Right lobe of liver (tissue), 4 donors: ENCODE data around the gene OTOP3.

Experiments
- POLR2A ChIP-seq: fragments of 450-650 bp; IDR thresholded peaks from one replicate; pipeline ENCODE4 v1.6.1; 2017; ENCODE audit warnings: antibody characterized with exemption, mild to moderate bottlenecking
- TF ChIP-seq, protein P1 (sequence below), 4 donors: fragments of 200-600 bp in 3 of 4; fragments of 450-650 bp in 1 of 4; IDR thresholded peaks; one replicate each; pipeline versions ENCODE4 v1.5.1 to v1.8.0; 2016 to 2022; ENCODE audit warnings: antibody characterized with exemption in 4 of 4, mild to moderate bottlenecking in 2 of 4
- donor health status: DM: no; HTN: no; CAD: no.
- donor health status: DM: no; HTN: no; CAD: no.
- donor health status: DM: no; HTN: yes; CAD: no.

DNA sequence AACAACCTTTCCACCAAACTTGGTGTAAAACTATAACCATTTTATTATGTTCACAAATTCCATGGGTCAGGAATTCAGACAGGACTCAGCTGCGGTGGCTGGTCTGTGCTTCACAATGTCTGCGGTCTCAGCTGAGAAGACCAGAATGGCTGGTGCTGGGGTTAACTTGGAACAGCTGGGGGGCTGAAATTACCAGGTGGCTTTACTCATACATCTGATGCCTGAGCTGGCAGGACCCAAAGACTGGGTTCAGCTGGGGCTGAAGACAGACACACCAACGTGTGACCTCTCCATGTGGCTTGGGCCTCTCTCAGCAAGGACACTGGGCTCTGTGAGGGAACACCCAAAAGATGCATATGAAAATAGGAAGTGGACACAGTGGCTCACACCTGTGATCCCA lies 42.5 kb downstream of the OTOP3 start:
- TF ChIP-seq POLR2A, result no peak
- TF ChIP-seq, protein P1, sequence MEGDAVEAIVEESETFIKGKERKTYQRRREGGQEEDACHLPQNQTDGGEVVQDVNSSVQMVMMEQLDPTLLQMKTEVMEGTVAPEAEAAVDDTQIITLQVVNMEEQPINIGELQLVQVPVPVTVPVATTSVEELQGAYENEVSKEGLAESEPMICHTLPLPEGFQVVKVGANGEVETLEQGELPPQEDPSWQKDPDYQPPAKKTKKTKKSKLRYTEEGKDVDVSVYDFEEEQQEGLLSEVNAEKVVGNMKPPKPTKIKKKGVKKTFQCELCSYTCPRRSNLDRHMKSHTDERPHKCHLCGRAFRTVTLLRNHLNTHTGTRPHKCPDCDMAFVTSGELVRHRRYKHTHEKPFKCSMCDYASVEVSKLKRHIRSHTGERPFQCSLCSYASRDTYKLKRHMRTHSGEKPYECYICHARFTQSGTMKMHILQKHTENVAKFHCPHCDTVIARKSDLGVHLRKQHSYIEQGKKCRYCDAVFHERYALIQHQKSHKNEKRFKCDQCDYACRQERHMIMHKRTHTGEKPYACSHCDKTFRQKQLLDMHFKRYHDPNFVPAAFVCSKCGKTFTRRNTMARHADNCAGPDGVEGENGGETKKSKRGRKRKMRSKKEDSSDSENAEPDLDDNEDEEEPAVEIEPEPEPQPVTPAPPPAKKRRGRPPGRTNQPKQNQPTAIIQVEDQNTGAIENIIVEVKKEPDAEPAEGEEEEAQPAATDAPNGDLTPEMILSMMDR (IDR thresholded peaks at IDR 0.05), result no peak
